CD8-positive, alpha-beta memory T cell (primary cell): ENCODE results near the gene FARP2. TPM values are rescaled to one million over a fixed set of nuclear protein-coding genes. Genes with fewer than 3 reads are reported as not detected.

Experiments used
- CTCF ChIA-PET: fragments of 350-600 bp; sonication (Branson Sonifier 250); formaldehyde crosslinking; loops from one replicate; lab custom pipeline; 2021; ENCODE audit warnings: antibody characterized with exemption; lab: Charles Lee
- POLR2A ChIA-PET: fragments of 350-600 bp; sonication (Branson Sonifier 250); formaldehyde crosslinking; loops from one replicate; lab custom pipeline; 2021; ENCODE audit warnings: antibody characterized with exemption; lab: Charles Lee
- DNase-seq, 5 donors: peaks; one replicate each; pipeline versions ENCODE4 v3.0.0 to v3.0.0-alpha.2; 2020 to 2022; ENCODE audit warnings: mixed read lengths in 1 of 5
- H3K27ac ChIP-seq: one replicate; pipeline ENCODE4 v1.7.0; 2013; ENCODE audit warnings: low read depth, mild to moderate bottlenecking, low read length, moderate library complexity
- H3K27me3 ChIP-seq: 2 replicates; pipeline ENCODE4 v1.7.0; 2013; ENCODE audit warnings: low read length, mild to moderate bottlenecking; ENCODE audit not compliant: insufficient read depth, poor library complexity, severe bottlenecking
- H3K36me3 ChIP-seq: 2 replicates; pipeline ENCODE4 v1.7.0; 2013; ENCODE audit warnings: mild to moderate bottlenecking, low read length, moderate library complexity; ENCODE audit not compliant: insufficient read depth
- H3K4me1 ChIP-seq: 2 replicates; pipeline ENCODE4 v1.7.0; 2013; ENCODE audit warnings: mild to moderate bottlenecking, low read length, moderate library complexity; ENCODE audit not compliant: insufficient read depth
- H3K4me3 ChIP-seq: 2 replicates; pipeline ENCODE4 v1.7.0; 2013; ENCODE audit warnings: mild to moderate bottlenecking, low read length
- H3K9me3 ChIP-seq: 2 replicates; pipeline ENCODE4 v1.7.0; 2013; ENCODE audit warnings: mild to moderate bottlenecking, low read length
- H3K27ac Mint-ChIP-seq, 8 donors: one replicate each; pipeline ENCODE4 v1.8.0; 2020 to 2021; ENCODE audit warnings: mixed read lengths in 8 of 8, mild to moderate bottlenecking in 6 of 8, inconsistent platforms in 3 of 8, moderate library complexity in 3 of 8
- H3K27me3 Mint-ChIP-seq, 2 donors: one replicate each; pipeline ENCODE4 v1.8.0; 2020 to 2021; ENCODE audit warnings: mixed read lengths in 2 of 2, mild to moderate bottlenecking in 1 of 2, moderate library complexity in 1 of 2
- H3K36me3 Mint-ChIP-seq, 3 donors: one replicate each; pipeline ENCODE4 v1.8.0; 2020 to 2021; ENCODE audit warnings: mixed read lengths in 3 of 3, inconsistent platforms in 1 of 3, mild to moderate bottlenecking in 1 of 3
- H3K4me1 Mint-ChIP-seq, 3 donors: one replicate each; pipeline ENCODE4 v1.8.0; 2020 to 2021; ENCODE audit warnings: mixed read lengths in 3 of 3, inconsistent platforms in 1 of 3, mild to moderate bottlenecking in 1 of 3
- H3K4me3 Mint-ChIP-seq, 7 donors: one replicate each; pipeline ENCODE4 v1.8.0; 2020 to 2021; ENCODE audit warnings: mixed read lengths in 7 of 7, mild to moderate bottlenecking in 6 of 7, moderate library complexity in 4 of 7, inconsistent platforms in 2 of 7
- H3K9me3 Mint-ChIP-seq, 5 donors: one replicate each; pipeline ENCODE4 v1.8.0; 2020 to 2022; ENCODE audit warnings: mixed read lengths in 5 of 5, mild to moderate bottlenecking in 3 of 5, moderate library complexity in 2 of 5, inconsistent platforms in 1 of 5
- polyA plus RNA-seq: library from polyadenylated mRNA; unstranded; fragments of 300-500 nt; fragmentation: Illumina TruSeq; gene quantifications from one replicate; pipeline ENCODE4 v1.2.3, GENCODE V29; 2021
- total RNA-seq, 2 experiments: library from RNA; stranded (reverse); gene quantifications; one replicate each; pipeline ENCODE4 v1.2.3, GENCODE V29; 2021

FARP2 gene
- total and polyA plus RNA-seq, 3 experiments from 2014 or later, result 10.4 to 36.0 (median 32.8) TPM

- H3K9me3 Mint-ChIP-seq, result no peaks in the 10 kb centered on the region
- H3K4me1 ChIP-seq, result peaks cover 11% of the 10 kb centered on the region
- H3K27ac Mint-ChIP-seq, result peak overlapping the region in 1 of 8 donors; percentile 10
- H3K4me3 ChIP-seq, result no peak overlapping the region
- H3K4me1 Mint-ChIP-seq, result peaks cover 15 to 33% (median 18%) of the 10 kb centered on the region in 3 donors
- no peaks in the 10 kb centered on the region for H3K27me3 ChIP-seq
- H3K36me3 ChIP-seq, result no peaks in the 10 kb centered on the region
- no peaks in the 10 kb centered on the region for H3K27me3 Mint-ChIP-seq
- CTCF ChIA-PET, result interaction anchor here (1.7 kb wide), 1 partner anchor 42 kb away, joined by 3 read pairs; the partner anchor contains the start of gene SEPTIN2
- peaks cover 0 to 13% (median 3%) of the 10 kb centered on the region in 3 donors for H3K36me3 Mint-ChIP-seq
- no peak for DNase-seq
- H3K4me3 Mint-ChIP-seq, result peak overlapping the region in 1 of 7 donors; percentile 68
- H3K27ac ChIP-seq, result no peak overlapping the region
- no peaks in the 10 kb centered on the region for H3K9me3 ChIP-seq
- POLR2A ChIA-PET, result interaction anchor here (0.6 to 0.8 kb wide), 2 partner anchors 43 to 507 kb away, joined by 3 to 5 read pairs; partner anchors contain the start of genes HDLBP and SEPTIN2
Measured at GRCh38 chr2:241358470-241358869, 2.4 kb downstream of the FARP2 start.

GRCh38 chr2:241359481-241360045 lies 3.5 kb downstream of the FARP2 start:
- H3K9me3 Mint-ChIP-seq, result no peaks in the 10 kb centered on the region
- Histone ChIP-seq H3K27me3 (no peaks in the 10 kb centered on the region), H3K4me1 (peaks cover 11% of the 10 kb centered on the region), H3K27ac (no peak overlapping the region), H3K36me3 (no peaks in the 10 kb centered on the region), H3K9me3 (no peaks in the 10 kb centered on the region), H3K4me3 (no peak overlapping the region)
- peak overlapping the region in 2 of 7 donors; percentile 51 to 84 for H3K4me3 Mint-ChIP-seq
- peaks cover 0 to 4% (median 4%) of the 10 kb centered on the region in 3 donors for H3K36me3 Mint-ChIP-seq
- H3K27ac Mint-ChIP-seq, result no peak overlapping the region
- ChIA-PET CTCF (interaction anchor here (1.7 kb wide), 1 partner anchor 43 kb away, joined by 3 read pairs; the partner anchor contains the start of gene SEPTIN2), POLR2A (no interaction called here)
- DNase-seq, result no peak
- H3K27me3 Mint-ChIP-seq, result no peaks in the 10 kb centered on the region
- H3K4me1 Mint-ChIP-seq, result peaks cover 15 to 33% (median 18%) of the 10 kb centered on the region in 3 donors

- Mint-ChIP-seq H3K27ac (no peak overlapping the region), H3K4me1 (peaks cover 3 to 14% (median 3%) of the 10 kb centered on the region in 3 donors), H3K4me3 (no peak overlapping the region), H3K36me3 (peaks cover 0 to 3% (median 1%) of the 10 kb centered on the region in 3 donors), H3K27me3 (no peaks in the 10 kb centered on the region), H3K9me3 (no peaks in the 10 kb centered on the region)
- DNase-seq, result no peak
- Histone ChIP-seq H3K4me1 (no peaks in the 10 kb centered on the region), H3K36me3 (no peaks in the 10 kb centered on the region), H3K27ac (no peak overlapping the region), H3K4me3 (no peak overlapping the region), H3K9me3 (no peaks in the 10 kb centered on the region), H3K27me3 (no peaks in the 10 kb centered on the region)
- ChIA-PET POLR2A (no interaction called here), CTCF (interaction anchor here (1.1 kb wide), 1 partner anchor 20 kb away, joined by 3 read pairs; no protein-coding TSS in a partner anchor)
Measured at GRCh38 chr2:241363426-241363825, 7.3 kb downstream of the FARP2 start.

- CTCF ChIA-PET, result no interaction called here
- no peak overlapping the region for H3K4me3 ChIP-seq
- H3K36me3 Mint-ChIP-seq, result peaks cover 0 to 3% (median 1%) of the 10 kb centered on the region in 3 donors
Measured at GRCh38 chr2:241364781-241365180, 8.7 kb downstream of the FARP2 start.

GRCh38 chr2:241366678-241367077 lies 10.6 kb downstream of the FARP2 start:
- no peaks in the 10 kb centered on the region for H3K4me1 ChIP-seq
- no peaks in the 10 kb centered on the region for H3K27me3 ChIP-seq
- Mint-ChIP-seq H3K4me3 (no peak overlapping the region), H3K4me1 (no peaks in the 10 kb centered on the region), H3K27ac (peak overlapping the region in 1 of 8 donors; percentile 47), H3K36me3 (peaks cover 0 to 3% (median 1%) of the 10 kb centered on the region in 3 donors), H3K27me3 (no peaks in the 10 kb centered on the region), H3K9me3 (no peaks in the 10 kb centered on the region)
- CTCF ChIA-PET, result interaction anchor here (0.8 kb wide), 1 partner anchor 280 kb away, joined by 3 read pairs; no protein-coding TSS in a partner anchor
- H3K9me3 ChIP-seq, result no peaks in the 10 kb centered on the region
- no peaks in the 10 kb centered on the region for H3K36me3 ChIP-seq
- POLR2A ChIA-PET, result interaction anchor here (0.6 kb wide), 1 partner anchor 60 kb away, joined by 3 read pairs; no protein-coding TSS in a partner anchor
- H3K4me3 ChIP-seq, result no peak overlapping the region
- H3K27ac ChIP-seq, result no peak overlapping the region
- no peak for DNase-seq

More at GRCh38 chr2:241364781-241365180, 8.7 kb downstream of the FARP2 start:
- Histone ChIP-seq H3K27me3 (no peaks in the 10 kb centered on the region), H3K36me3 (no peaks in the 10 kb centered on the region), H3K27ac (no peak overlapping the region), H3K4me1 (no peaks in the 10 kb centered on the region), H3K9me3 (no peaks in the 10 kb centered on the region)
- Mint-ChIP-seq H3K27ac (no peak overlapping the region), H3K4me1 (peaks cover 0 to 5% (median 0%) of the 10 kb centered on the region in 3 donors), H3K9me3 (no peaks in the 10 kb centered on the region), H3K27me3 (no peaks in the 10 kb centered on the region), H3K4me3 (no peak overlapping the region)
- POLR2A ChIA-PET, result interaction anchor here (0.6 kb wide), 1 partner anchor 90 kb away, joined by 3 read pairs; no protein-coding TSS in a partner anchor
- DNase-seq, result no peak

GRCh38 chr2:241368643-241369042 lies 12.6 kb downstream of the FARP2 start:
- Mint-ChIP-seq H3K27ac (no peak overlapping the region), H3K4me3 (no peak overlapping the region), H3K9me3 (no peaks in the 10 kb centered on the region), H3K36me3 (peaks cover 0 to 10% (median 3%) of the 10 kb centered on the region in 3 donors), H3K27me3 (no peaks in the 10 kb centered on the region), H3K4me1 (no peaks in the 10 kb centered on the region)
- H3K4me1 ChIP-seq, result no peaks in the 10 kb centered on the region
- no peak for DNase-seq
- no peak overlapping the region for H3K27ac ChIP-seq
- ChIA-PET POLR2A (no interaction called here), CTCF (no interaction called here)
- H3K27me3 ChIP-seq, result no peaks in the 10 kb centered on the region
- H3K9me3 ChIP-seq, result no peaks in the 10 kb centered on the region
- H3K4me3 ChIP-seq, result no peak overlapping the region
- H3K36me3 ChIP-seq, result no peaks in the 10 kb centered on the region

GRCh38 chr2:241372361-241372992 lies 16.4 kb downstream of the FARP2 start:
- no peaks in the 10 kb centered on the region for H3K9me3 ChIP-seq
- CTCF ChIA-PET, result no interaction called here
- POLR2A ChIA-PET, result no interaction called here
- no peak overlapping the region for H3K27ac ChIP-seq
- no peaks in the 10 kb centered on the region for H3K9me3 Mint-ChIP-seq
- H3K27me3 ChIP-seq, result no peaks in the 10 kb centered on the region
- H3K36me3 Mint-ChIP-seq, result peaks cover 0 to 26% (median 4%) of the 10 kb centered on the region in 3 donors
- H3K4me1 ChIP-seq, result no peaks in the 10 kb centered on the region
- H3K4me3 Mint-ChIP-seq, result no peak overlapping the region
- DNase-seq, result no peak
- H3K27ac Mint-ChIP-seq, result no peak overlapping the region
- H3K4me1 Mint-ChIP-seq, result peaks cover 0 to 2% (median 0%) of the 10 kb centered on the region in 3 donors
- H3K27me3 Mint-ChIP-seq, result no peaks in the 10 kb centered on the region
- H3K4me3 ChIP-seq, result no peak overlapping the region
- H3K36me3 ChIP-seq, result peaks cover 5% of the 10 kb centered on the region

GRCh38 chr2:241373446-241373845 lies 17.4 kb downstream of the FARP2 start:
- no peaks in the 10 kb centered on the region for H3K9me3 ChIP-seq
- no peaks in the 10 kb centered on the region for H3K4me1 ChIP-seq
- no peak overlapping the region for H3K27ac ChIP-seq
- no peak for DNase-seq
- H3K27me3 ChIP-seq, result no peaks in the 10 kb centered on the region
- H3K4me1 Mint-ChIP-seq, result peaks cover 0 to 2% (median 0%) of the 10 kb centered on the region in 3 donors
- H3K36me3 ChIP-seq, result peaks cover 5% of the 10 kb centered on the region
- POLR2A ChIA-PET, result no interaction called here
- peaks cover 0 to 28% (median 4%) of the 10 kb centered on the region in 3 donors for H3K36me3 Mint-ChIP-seq
- H3K9me3 Mint-ChIP-seq, result no peaks in the 10 kb centered on the region
- H3K4me3 ChIP-seq, result no peak overlapping the region
- CTCF ChIA-PET, result no interaction called here
- H3K27ac Mint-ChIP-seq, result no peak overlapping the region
- H3K4me3 Mint-ChIP-seq, result no peak overlapping the region
- no peaks in the 10 kb centered on the region for H3K27me3 Mint-ChIP-seq
